Upper lobe of right lung (tissue), 1 donor: Measurements from ENCODE around the gene SIM2. TPM values are rescaled to one million over a fixed set of nuclear protein-coding genes. Genes with fewer than 3 reads are reported as not detected.

Experiments used
- ATAC-seq: fragments of 200-7000 bp; cut with Tn5 transposase; one replicate; pipeline ENCODE4 v1.9.1; 2020; ENCODE audit warnings: mild to moderate bottlenecking, moderate library complexity
- DNase-seq: peaks from one replicate; pipeline ENCODE4 v3.0.0-alpha.2; 2020
- H3K27ac ChIP-seq: fragments of 200-600 bp; one replicate; pipeline ENCODE4 v1.8.0; 2022
- H3K27me3 ChIP-seq: fragments of 200-600 bp; one replicate; pipeline ENCODE4 v1.8.0; 2022; ENCODE audit warnings: mild to moderate bottlenecking
- H3K36me3 ChIP-seq: fragments of 200-600 bp; one replicate; pipeline ENCODE4 v1.8.0; 2022
- H3K4me1 ChIP-seq: fragments of 200-600 bp; one replicate; pipeline ENCODE4 v1.8.0; 2022
- H3K4me3 ChIP-seq: fragments of 200-600 bp; one replicate; pipeline ENCODE4 v1.8.0; 2022; ENCODE audit warnings: mild to moderate bottlenecking
- H3K9me3 ChIP-seq: fragments of 200-600 bp; one replicate; pipeline ENCODE4 v1.8.0; 2022
- intact Hi-C: fragments of 100-400 bp; cut with DNase I; formaldehyde crosslinking; loops from one replicate; pipeline ENCODE4 v1.11.0; 2022
- total RNA-seq: library from RNA; stranded (reverse); fragmentation: NEBNext Ultra II Directional; extraction: Animal tissue kit (Norgen Biotek cat#: 25700); gene quantifications from one replicate; pipeline ENCODE4 v1.2.1, GENCODE V29; 2021
- TF ChIP-seq, protein P1 (sequence below): fragments of 200-600 bp; IDR thresholded peaks from one replicate; pipeline ENCODE4 v1.8.0; 2022; ENCODE audit warnings: antibody characterized with exemption
- donor health status: DM: no; HTN: yes; CAD: no; lungs with severe emphysema.

SIM2 gene
- total RNA-seq, 1 donor from 2014 or later: not detected

DNA sequence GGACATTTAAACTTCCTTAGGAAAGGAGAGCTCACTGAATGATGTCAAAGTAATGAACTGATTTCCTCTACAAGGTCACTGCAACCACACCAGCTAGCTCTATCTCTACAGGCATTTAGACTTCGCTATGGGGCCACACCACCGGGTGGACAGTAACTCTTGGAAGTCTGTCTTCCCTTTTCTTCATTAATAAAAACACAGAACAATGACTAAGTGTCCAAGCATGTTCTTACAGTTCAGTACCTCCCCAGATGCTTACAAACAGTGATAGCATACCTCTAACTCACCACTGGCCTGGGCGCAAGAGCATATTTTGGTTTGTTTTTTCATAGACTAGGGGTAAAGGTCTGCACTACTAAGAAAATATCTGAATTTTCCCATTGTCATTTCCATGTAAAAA lies 54.6 kb downstream of the SIM2 start:
- no peaks in the 10 kb centered on the region for H3K9me3 ChIP-seq
- ATAC-seq (no peak), DNase-seq (no peak)
- intact Hi-C loops: no loop called here
- no peak overlapping the region for H3K27ac ChIP-seq
- H3K4me1 ChIP-seq: no peaks in the 10 kb centered on the region
- H3K36me3 ChIP-seq: peaks cover 7% of the 10 kb centered on the region
- TF ChIP-seq, protein P1, sequence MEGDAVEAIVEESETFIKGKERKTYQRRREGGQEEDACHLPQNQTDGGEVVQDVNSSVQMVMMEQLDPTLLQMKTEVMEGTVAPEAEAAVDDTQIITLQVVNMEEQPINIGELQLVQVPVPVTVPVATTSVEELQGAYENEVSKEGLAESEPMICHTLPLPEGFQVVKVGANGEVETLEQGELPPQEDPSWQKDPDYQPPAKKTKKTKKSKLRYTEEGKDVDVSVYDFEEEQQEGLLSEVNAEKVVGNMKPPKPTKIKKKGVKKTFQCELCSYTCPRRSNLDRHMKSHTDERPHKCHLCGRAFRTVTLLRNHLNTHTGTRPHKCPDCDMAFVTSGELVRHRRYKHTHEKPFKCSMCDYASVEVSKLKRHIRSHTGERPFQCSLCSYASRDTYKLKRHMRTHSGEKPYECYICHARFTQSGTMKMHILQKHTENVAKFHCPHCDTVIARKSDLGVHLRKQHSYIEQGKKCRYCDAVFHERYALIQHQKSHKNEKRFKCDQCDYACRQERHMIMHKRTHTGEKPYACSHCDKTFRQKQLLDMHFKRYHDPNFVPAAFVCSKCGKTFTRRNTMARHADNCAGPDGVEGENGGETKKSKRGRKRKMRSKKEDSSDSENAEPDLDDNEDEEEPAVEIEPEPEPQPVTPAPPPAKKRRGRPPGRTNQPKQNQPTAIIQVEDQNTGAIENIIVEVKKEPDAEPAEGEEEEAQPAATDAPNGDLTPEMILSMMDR: no peak
- peaks cover 5% of the 10 kb centered on the region for H3K27me3 ChIP-seq
- no peak overlapping the region for H3K4me3 ChIP-seq

DNA sequence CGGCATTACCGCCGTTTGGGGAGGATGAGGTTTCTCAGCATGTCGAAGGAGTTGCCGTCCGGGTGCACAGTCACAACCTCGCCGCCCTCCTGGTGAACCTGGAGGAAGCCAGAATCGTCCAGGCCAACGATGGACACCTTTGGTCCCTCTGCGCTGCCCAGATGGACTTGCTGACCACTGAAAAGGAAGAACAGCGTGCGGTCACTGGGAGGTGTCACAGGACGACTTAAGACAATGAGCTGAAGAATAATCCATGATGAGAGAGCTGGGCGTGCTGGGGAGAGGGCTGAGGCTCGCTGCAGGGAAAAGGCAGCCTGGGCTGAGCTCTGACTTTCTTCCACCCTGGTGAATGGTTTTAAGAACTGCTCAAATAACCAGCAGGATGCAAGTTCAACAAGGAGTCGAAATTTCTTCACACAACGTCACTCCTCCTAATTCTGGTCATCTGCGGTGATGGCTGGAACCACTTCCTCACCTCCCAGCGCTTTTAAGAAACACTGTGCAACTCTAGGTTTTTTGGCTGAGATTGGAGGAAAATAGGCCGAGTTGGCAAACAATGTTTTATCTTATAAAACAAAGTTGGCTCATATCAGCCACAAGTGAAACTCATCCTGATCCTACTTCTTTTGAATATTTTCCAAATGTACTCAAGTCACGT lies 55.5 kb downstream of the SIM2 start:
- Histone ChIP-seq H3K27ac (no peak overlapping the region), H3K4me1 (no peaks in the 10 kb centered on the region), H3K9me3 (no peaks in the 10 kb centered on the region), H3K4me3 (no peak overlapping the region), H3K27me3 (no peaks in the 10 kb centered on the region), H3K36me3 (peaks cover 7% of the 10 kb centered on the region)
- intact Hi-C loops: no loop called here
- TF ChIP-seq, protein P1: no peak
- ATAC-seq: no peak
- DNase-seq: no peak

DNA sequence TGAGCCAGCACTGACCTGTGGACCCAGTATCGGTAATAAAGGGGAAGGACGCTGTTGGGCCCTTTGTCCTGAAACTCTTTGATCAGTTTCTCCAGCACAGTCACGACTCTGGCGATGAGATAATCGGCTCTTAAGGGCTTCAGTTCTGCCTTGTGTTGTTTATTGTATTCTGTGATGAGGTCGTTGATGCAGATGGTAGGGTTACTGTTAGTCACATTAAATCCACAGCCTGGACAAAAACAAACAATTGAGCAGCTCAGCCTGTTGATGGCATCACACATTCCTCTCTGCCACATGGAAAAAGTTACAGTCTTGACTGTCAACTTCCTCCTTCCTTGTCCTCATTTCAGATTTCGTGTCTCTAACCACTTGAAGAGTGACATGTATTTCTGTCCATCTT lies 57.6 kb downstream of the SIM2 start:
- H3K27me3 ChIP-seq: no peaks in the 10 kb centered on the region
- intact Hi-C loops: no loop called here
- H3K9me3 ChIP-seq: no peaks in the 10 kb centered on the region
- peaks cover 7% of the 10 kb centered on the region for H3K36me3 ChIP-seq
- TF ChIP-seq, protein P1: no peak
- H3K27ac ChIP-seq: no peak overlapping the region
- DNase-seq (no peak), ATAC-seq (no peak)
- H3K4me1 ChIP-seq: no peaks in the 10 kb centered on the region
- H3K4me3 ChIP-seq: no peak overlapping the region

DNA sequence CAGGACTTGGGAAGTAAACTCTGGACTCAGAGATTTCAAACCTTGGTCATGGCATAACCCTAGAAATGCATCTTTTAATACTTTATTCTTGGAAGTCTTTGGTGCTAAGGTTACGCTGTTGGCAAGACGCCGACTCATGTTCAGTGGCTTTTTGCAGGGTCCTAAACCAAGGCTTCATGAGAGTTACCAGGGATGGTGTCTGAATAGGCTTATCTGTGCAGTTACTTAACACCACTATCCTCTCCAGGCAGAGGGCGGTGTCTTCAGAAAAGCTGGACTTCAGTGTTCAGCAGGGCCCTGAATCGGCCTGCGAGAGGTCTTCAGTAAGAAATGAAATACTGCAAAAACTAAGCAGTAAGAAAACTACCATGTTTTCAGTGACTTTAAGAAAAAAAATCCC lies 58.3 kb downstream of the SIM2 start:
- Histone ChIP-seq H3K27ac (no peak overlapping the region), H3K4me1 (no peaks in the 10 kb centered on the region), H3K9me3 (no peaks in the 10 kb centered on the region), H3K4me3 (no peak overlapping the region), H3K36me3 (peaks cover 7% of the 10 kb centered on the region), H3K27me3 (no peaks in the 10 kb centered on the region)
- ATAC-seq: no peak
- intact Hi-C loops: no loop called here
- TF ChIP-seq, protein P1: no peak
- no peak for DNase-seq

GRCh38 chr21:36759348-36760083 lies 60.6 kb downstream of the SIM2 start:
- DNase-seq (no peak), ATAC-seq (no peak)
- no peaks in the 10 kb centered on the region for H3K9me3 ChIP-seq
- H3K4me3 ChIP-seq: no peak overlapping the region
- TF ChIP-seq, protein P1: no peak
- H3K27me3 ChIP-seq: no peaks in the 10 kb centered on the region
- no peak overlapping the region for H3K27ac ChIP-seq
- intact Hi-C loops: no loop called here
- no peaks in the 10 kb centered on the region for H3K4me1 ChIP-seq
- peaks cover 7% of the 10 kb centered on the region for H3K36me3 ChIP-seq
